Activated CD4-positive, alpha-beta T cell treated with anti-CD3 and anti-CD28 coated beads for 24 hours (primary cell): Measurements from ENCODE around the gene FXR2.

Source experiments
- DNase-seq, 2 donors: peaks; one replicate each; pipeline ENCODE4 v3.0.0-alpha.2; 2020; ENCODE audit warnings: low read depth in 2 of 2

FXR2 gene

DNA sequence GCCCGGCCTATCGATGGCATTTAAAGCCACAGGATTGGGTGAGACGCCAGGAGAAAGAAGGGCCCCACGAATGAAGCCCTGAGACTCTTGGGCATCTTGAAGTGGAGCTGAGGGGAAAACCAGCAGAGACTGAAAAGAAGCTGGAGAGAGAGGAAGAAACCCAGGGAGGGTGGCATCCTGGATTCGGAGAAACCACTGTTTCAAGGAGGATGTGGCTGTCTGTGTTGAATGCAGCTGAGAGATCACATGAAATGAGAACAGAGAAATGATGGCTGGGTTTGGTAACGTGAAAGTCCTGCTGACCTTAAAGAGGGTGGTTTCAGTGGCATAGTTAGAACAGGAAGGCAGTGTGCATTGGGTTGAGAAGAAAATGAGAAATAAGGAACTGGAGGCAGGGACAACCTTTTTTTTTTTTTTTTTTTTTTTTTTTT is 62.1 kb downstream of the FXR2 start:
- no peak for DNase-seq

DNA sequence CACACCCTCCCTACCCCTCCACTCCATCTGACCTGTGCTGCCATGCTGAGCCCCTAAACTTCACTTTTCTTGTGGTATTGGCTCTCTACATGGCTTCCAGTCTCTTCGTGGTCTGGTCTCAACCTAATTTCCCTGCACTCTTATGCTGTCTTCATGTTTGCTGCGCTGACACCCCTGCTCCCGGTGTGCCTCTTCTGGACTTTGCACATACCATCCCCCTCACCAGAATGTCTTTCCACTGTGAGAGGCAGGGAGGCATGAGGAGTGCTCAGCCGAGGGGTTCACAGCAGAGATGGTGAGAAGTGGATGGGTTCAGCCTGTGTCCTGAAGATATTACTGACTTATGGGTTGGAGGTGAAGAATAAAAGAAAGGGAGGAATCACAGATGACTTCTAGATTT is 63.3 kb downstream of the FXR2 start:
- no peak for DNase-seq

DNA sequence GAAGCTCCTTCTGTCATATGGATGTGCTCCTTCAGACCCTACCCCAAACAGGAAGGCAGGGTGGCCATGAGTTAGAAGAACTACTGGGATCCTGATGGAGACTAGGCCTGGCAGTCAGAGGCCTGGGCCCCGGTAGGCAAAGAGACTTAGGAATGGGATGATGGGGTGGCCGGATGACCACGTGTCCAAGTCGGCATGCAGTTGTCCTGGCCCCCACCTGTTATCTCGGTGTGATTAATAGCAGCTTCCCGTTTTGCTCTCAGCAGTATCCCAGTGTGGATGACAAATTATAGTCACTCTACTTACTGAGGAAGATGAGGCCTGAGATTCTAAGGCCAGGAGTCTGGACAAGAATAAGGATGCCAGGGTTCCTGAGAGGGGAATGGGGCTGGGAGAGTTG is 64.4 kb downstream of the FXR2 start:
- DNase-seq: no peak

DNA sequence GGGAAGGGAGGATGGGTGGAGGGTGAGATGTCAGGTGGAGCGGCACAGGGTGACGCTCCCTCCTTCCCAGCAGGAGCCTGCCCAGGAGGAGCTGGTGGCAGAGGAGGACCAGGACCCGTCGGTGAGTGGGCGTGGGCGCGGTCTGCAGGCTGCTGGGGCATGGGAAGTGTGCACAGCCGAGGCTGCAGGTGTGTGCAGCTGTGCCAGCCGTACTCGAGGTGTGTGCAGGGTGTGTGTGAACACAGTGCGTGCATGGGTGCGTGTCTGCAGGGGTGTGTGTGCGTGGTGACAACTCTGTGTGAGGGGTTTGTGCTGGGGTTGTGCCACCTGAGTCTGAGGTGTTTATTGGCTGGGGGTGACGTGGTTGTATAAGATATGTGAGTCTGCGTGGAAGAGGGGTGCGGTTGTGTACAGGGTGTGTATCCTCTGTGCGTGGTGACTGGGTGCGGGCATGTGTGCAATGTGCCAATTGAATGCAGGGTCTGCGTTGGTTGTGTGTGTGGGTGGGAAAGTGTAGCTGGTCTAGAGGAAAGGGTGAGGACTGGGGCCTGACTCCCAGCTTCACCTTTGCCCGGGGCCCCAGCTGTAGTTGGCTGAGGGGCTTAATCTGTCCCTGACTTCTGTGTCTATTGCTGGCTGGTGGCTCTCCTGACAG is 65.2 kb downstream of the FXR2 start:
- DNase-seq: peak in 1 of 2 donors; percentile 30

DNA sequence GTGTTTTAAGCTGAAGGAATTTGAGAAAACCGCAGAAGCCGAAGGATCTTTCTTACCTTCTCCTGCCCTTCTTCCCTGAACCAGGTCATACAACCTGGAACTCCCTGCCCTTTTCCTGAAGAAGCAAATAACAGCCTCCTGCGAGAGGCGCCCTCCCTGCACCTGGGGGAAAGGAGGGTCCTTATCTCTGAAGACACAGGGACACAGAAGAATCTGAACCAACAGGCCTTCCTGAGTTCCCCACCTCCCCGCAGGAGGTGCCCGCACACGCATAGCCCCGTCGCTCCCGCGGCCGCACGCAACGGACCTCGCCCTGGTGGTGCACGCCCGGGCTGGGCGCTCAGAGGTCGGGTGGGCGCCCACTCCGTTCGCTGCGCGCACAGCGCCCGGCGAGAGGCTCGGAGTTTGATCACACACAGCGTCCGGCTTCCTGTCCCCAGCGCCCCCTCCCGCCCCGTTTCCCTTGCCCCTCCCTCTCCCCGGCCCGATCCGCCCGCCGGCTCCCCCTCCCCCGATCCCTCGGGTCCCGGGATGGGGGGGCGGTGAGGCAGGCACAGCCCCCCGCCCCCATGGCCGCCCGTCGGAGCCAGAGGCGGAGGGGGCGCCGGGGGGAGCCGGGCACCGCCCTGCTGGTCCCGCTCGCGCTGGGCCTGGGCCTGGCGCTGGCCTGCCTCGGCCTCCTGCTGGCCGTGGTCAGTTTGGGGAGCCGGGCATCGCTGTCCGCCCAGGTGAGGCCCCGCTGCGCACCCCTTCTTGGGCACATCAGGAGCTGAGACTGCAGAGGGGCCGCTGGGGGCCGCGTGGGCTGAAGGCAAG is 65.9 kb downstream of the FXR2 start, which contains the start of gene TNFSF12:
Gene TNFSF12 (plus strand): TSS at position 474 of the 816 bp plus-strand sequence. CDS start 96 bp downstream, at position 570.
- peak; percentile 26 to 31 for DNase-seq

DNA sequence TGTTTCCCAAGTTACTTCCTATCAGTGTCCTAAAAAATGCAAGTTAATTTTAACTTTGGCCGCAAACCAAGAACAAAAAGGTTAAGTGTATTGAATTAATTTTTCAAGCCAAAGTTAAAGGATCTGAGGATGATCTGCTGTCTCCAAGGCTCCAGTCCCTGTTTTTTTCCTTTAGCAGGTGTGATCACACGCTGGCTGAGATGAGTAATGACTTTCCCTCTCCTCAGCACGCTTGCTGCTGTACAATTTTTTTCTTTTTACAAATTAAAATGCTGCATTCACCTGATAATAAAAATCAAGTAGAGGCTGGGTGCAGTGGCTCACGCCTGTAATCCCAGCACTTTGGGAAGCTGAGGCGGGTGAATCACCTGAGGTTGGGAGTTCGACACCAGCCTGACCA is 69.8 kb downstream of the FXR2 start:
- no peak for DNase-seq
